SK-N-SH (cell line): ENCODE results near the gene INHBA. TPM values are rescaled to one million over a fixed set of nuclear protein-coding genes. Genes with fewer than 3 reads are reported as not detected.

Experiments
- CTCF ChIA-PET: fragments of 300-600, 350-600 bp; formaldehyde crosslinking; extraction: SDS; loops from one replicate; lab custom pipeline; 2021; lab: Yijun Ruan, JAX
- POLR2A ChIA-PET: fragments of 350-600 bp; sonication (Branson Sonifier 250); formaldehyde crosslinking; extraction: SDS; loops from one replicate; lab custom pipeline; 2020; ENCODE audit warnings: antibody characterized with exemption, inconsistent platforms; lab: Yijun Ruan, JAX
- DNase-seq: peaks from one replicate; pipeline ENCODE4 v3.0.0; 2012
- H2AFZ ChIP-seq: fragments of 200-600 bp; sonication (generic); 2 replicates; pipeline ENCODE4 v1.8.1; 2016; ENCODE audit warnings: antibody characterized with exemption, mild to moderate bottlenecking, low read depth
- H3F3A ChIP-seq: fragments of 200-600 bp; sonication (generic); replicated peaks from 2 replicates; pipeline ENCODE3; 2016; ENCODE audit warnings: antibody characterized with exemption, mild to moderate bottlenecking; ENCODE audit not compliant: insufficient read depth
- H3K27ac ChIP-seq, 2 experiments: fragments of 200-500 bp in 1 of 2; fragments of 200-600 bp in 1 of 2; sonication (Bioruptor generic) in 1 of 2; sonication (generic), shearing (Covaris generic) in 1 of 2; 2 replicates each; pipeline versions ENCODE4 v1.5.1 to v1.6.1; 2014 to 2016; ENCODE audit warnings: low read depth in 2 of 2, inconsistent platforms in 1 of 2, low read length in 1 of 2, mild to moderate bottlenecking in 1 of 2, mixed read lengths in 1 of 2
- H3K27me3 ChIP-seq: fragments of 200-600 bp; sonication (generic), shearing (Covaris generic); 2 replicates; pipeline ENCODE4 v1.6.1; 2016; ENCODE audit warnings: mixed run types; ENCODE audit not compliant: insufficient read depth
- H3K36me3 ChIP-seq, 2 experiments: fragments of 200-500 bp in 1 of 2; fragments of 200-600 bp in 1 of 2; sonication (Bioruptor generic) in 1 of 2; sonication (generic) in 1 of 2; replicated peaks in 1 of 2; 2 replicates each; pipeline versions ENCODE3 to v1.5.1; 2014 to 2016; ENCODE audit warnings: low read length in 1 of 2, mild to moderate bottlenecking in 1 of 2; ENCODE audit not compliant: insufficient read depth in 2 of 2, control insufficient read depth in 1 of 2
- H3K4me1 ChIP-seq, 2 experiments: fragments of 200-500 bp in 1 of 2; fragments of 200-600 bp in 1 of 2; sonication (Bioruptor generic) in 1 of 2; sonication (generic), shearing (Covaris generic) in 1 of 2; 2 replicates each; pipeline versions ENCODE4 v1.5.1 to v1.6.1; 2014 to 2016; ENCODE audit warnings: low read depth in 1 of 2, low read length in 1 of 2, mixed run types in 1 of 2; ENCODE audit not compliant: insufficient read depth in 2 of 2, control insufficient read depth in 1 of 2
- H3K4me2 ChIP-seq: fragments of 200-600 bp; sonication (generic), shearing (Covaris generic); 2 replicates; pipeline ENCODE4 v1.6.1; 2017; ENCODE audit warnings: mixed run types
- H3K4me3 ChIP-seq, 2 experiments: fragments of 200-500 bp in 1 of 2; fragments of 200-600 bp in 1 of 2; sonication (Bioruptor generic) in 1 of 2; sonication (generic), shearing (Covaris generic) in 1 of 2; 2 replicates each; pipeline versions ENCODE4 v1.5.1 to v1.8.1; 2014 to 2016; ENCODE audit warnings: low read depth in 2 of 2, inconsistent platforms in 1 of 2, low read length in 1 of 2, mild to moderate bottlenecking in 1 of 2, mixed read lengths in 1 of 2, moderate library complexity in 1 of 2
- H3K79me2 ChIP-seq: fragments of 200-600 bp; sonication (generic); 2 replicates; pipeline ENCODE4 v1.8.1; 2017; ENCODE audit warnings: mild to moderate bottlenecking; ENCODE audit not compliant: insufficient read depth
- H3K9ac ChIP-seq: fragments of 200-600 bp; sonication (generic); 2 replicates; pipeline ENCODE4 v1.6.1; 2017; ENCODE audit warnings: mixed run types
- H3K9me2 ChIP-seq: fragments of 200-600 bp; sonication (generic); 2 replicates; pipeline ENCODE4 v1.6.1; 2017; ENCODE audit warnings: mixed run types
- H3K9me3 ChIP-seq: fragments of 200-600 bp; sonication (generic); 2 replicates; pipeline ENCODE4 v1.6.1; 2017; ENCODE audit warnings: mixed run types, mild to moderate bottlenecking, moderate library complexity
- H4K20me1 ChIP-seq: fragments of 200-600 bp; sonication (generic); 2 replicates; pipeline ENCODE4 v1.6.1; 2017; ENCODE audit warnings: mild to moderate bottlenecking, mixed run types; ENCODE audit not compliant: insufficient read depth
- CHD2 ChIP-seq: fragments of 150-350 bp; IDR thresholded peaks from 2 replicates; pipeline ENCODE4 v1.6.1; 2018; ENCODE audit warnings: low read length; ENCODE audit not compliant: partially characterized antibody
- CTCF ChIP-seq: fragments of 200-600 bp; sonication (generic); IDR thresholded peaks from 2 replicates; pipeline ENCODE4 v1.6.1; 2017; ENCODE audit warnings: antibody characterized with exemption, mild to moderate bottlenecking, moderate library complexity
- EZH2phosphoT487 ChIP-seq: fragments of 200-600 bp; sonication (generic); IDR thresholded peaks from 2 replicates; pipeline ENCODE4 v1.6.1; 2017; ENCODE audit warnings: low read depth, mixed run types, mild to moderate bottlenecking, antibody characterized with exemption, moderate library complexity, borderline replicate concordance
- JUND ChIP-seq: IDR thresholded peaks from 2 replicates; pipeline ENCODE4 v1.4.0; 2012
- MEF2A ChIP-seq: IDR thresholded peaks from 2 replicates; pipeline ENCODE4 v1.4.0; 2012; ENCODE audit warnings: low read depth, borderline replicate concordance
- NFIC ChIP-seq: IDR thresholded peaks from 2 replicates; pipeline ENCODE4 v1.4.0; 2012; ENCODE audit warnings: borderline replicate concordance
- NRF1 ChIP-seq: IDR thresholded peaks from 2 replicates; pipeline ENCODE4 v1.6.1; 2012; ENCODE audit warnings: low read depth, mild to moderate bottlenecking, low read length
- RAD21 ChIP-seq: IDR thresholded peaks from 2 replicates; pipeline ENCODE4 v1.6.1; 2012; ENCODE audit warnings: mild to moderate bottlenecking, low read length
- RCOR1 ChIP-seq: fragments of 150-350 bp; IDR thresholded peaks from 2 replicates; pipeline ENCODE4 v1.6.1; 2017; ENCODE audit warnings: antibody characterized with exemption, low read length
- REST ChIP-seq: IDR thresholded peaks from 2 replicates; pipeline ENCODE4 v1.6.1; 2012; ENCODE audit warnings: mild to moderate bottlenecking, low read depth, low read length, moderate library complexity
- RFX5 ChIP-seq: IDR thresholded peaks from 2 replicates; pipeline ENCODE4 v1.6.1; 2012; ENCODE audit warnings: mild to moderate bottlenecking, improper control_type of control experiment, low read length
- TCF12 ChIP-seq: IDR thresholded peaks from 2 replicates; pipeline ENCODE4 v1.4.0; 2012
- TEAD4 ChIP-seq: IDR thresholded peaks from 2 replicates; pipeline ENCODE4 v1.4.0; 2012; ENCODE audit warnings: mild to moderate bottlenecking, borderline replicate concordance; ENCODE audit not compliant: insufficient read depth
- WGBS: methylation state at CpG from one replicate; pipeline ENCODE4 v1.1.6; 2017; ENCODE audit warnings: low lambda C conversion rate; 5-methylcytosine and 5-hydroxymethylcytosine counted together
- polyA plus RNA-seq, 3 experiments: library from polyadenylated mRNA; depleted of rRNA; stranded (reverse); fragments of >200 nt; gene quantifications; 2 replicates each; pipeline ENCODE4 v1.2.3, GENCODE V29; 2012
- TF ChIP-seq, protein P1 (sequence below): IDR thresholded peaks from 2 replicates; pipeline ENCODE4; 2012
- TF ChIP-seq, protein P2 (sequence below): IDR thresholded peaks from 2 replicates; pipeline ENCODE4 v1.4.0; 2012; ENCODE audit warnings: low read depth

The INHBA gene
- polyA plus RNA-seq, 1 of the 3 experiments (the other 2 are of a cell fraction), result 81.0 TPM

GRCh38 chr7:41730668-41731067 is 27.8 kb upstream of the INHBA start (continued):
- TF ChIP-seq RCOR1, result no peak
- no peak for TF ChIP-seq TCF12
- TF ChIP-seq NFIC, result no peak

DNA sequence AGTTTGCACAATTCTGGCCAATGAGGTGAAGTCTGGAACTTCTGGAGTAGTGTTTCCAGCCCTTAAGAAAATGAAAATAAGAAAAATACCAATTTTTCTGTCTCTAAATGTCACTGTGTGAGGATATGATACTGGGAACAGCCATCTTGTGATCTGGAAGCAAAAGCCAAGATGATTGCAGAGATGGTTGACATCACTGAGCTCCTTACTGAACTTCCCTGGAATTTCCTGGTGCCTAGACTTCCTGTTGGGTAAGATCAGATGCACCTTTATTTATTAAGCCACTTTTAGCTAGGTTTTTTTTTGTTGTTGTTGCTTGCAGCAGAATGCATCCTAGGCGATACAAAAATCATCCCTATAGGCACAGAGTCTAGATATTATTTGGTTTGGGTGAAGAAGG is 27.3 kb upstream of the INHBA start:
- CTCF ChIA-PET, result interaction anchor here (0.7 to 2.9 kb wide), 3 partner anchors 19 to 1497 kb away, joined by 3 to 31 read pairs (median 3); no protein-coding TSS in a partner anchor
- Histone ChIP-seq H3K79me2 (no peaks in the 10 kb centered on the region), H3K4me2 (no peak overlapping the region), H3K27me3 (no peaks in the 10 kb centered on the region), H3K9ac (no peak overlapping the region), H2AFZ (peak overlapping the region; percentile 27; the same call in 1 of the 2 replicates), H3K27ac (no peak overlapping the region), H3K36me3 (no peaks in the 10 kb centered on the region), H3K9me3 (no peaks in the 10 kb centered on the region), H3K9me2 (no peaks in the 10 kb centered on the region), H4K20me1 (no peaks in the 10 kb centered on the region), H3K4me3 (no peak overlapping the region), H3K4me1 (peaks cover 0 to 4% of the 10 kb centered on the region in 2 experiments; a peak in 1 of 4 replicates), H3F3A (no peaks in the 10 kb centered on the region)
- TF ChIP-seq, protein P1, sequence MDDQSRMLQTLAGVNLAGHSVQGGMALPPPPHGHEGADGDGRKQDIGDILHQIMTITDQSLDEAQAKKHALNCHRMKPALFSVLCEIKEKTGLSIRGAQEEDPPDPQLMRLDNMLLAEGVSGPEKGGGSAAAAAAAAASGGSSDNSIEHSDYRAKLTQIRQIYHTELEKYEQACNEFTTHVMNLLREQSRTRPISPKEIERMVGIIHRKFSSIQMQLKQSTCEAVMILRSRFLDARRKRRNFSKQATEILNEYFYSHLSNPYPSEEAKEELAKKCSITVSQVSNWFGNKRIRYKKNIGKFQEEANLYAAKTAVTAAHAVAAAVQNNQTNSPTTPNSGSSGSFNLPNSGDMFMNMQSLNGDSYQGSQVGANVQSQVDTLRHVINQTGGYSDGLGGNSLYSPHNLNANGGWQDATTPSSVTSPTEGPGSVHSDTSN, result no peak
- TF ChIP-seq CHD2 (no peak), NRF1 (no peak), JUND (no peak), CTCF (no peak), TEAD4 (no peak)
- DNase-seq, result no peak
- POLR2A ChIA-PET, result no interaction called here
- WGBS, result 90% methylated on average over 1 of the region's 1 CpG

GRCh38 chr7:41729059-41729458 is 26.2 kb upstream of the INHBA start:
- Histone ChIP-seq H3K4me3 (no peak overlapping the region), H3K79me2 (no peaks in the 10 kb centered on the region), H3K27ac (no peak overlapping the region), H4K20me1 (no peaks in the 10 kb centered on the region), H3F3A (no peaks in the 10 kb centered on the region), H3K4me1 (peaks cover 0 to 4% of the 10 kb centered on the region in 2 experiments; a peak in 1 of 4 replicates), H3K9me2 (no peaks in the 10 kb centered on the region), H3K9ac (no peak overlapping the region), H2AFZ (no peak overlapping the region), H3K4me2 (no peak overlapping the region), H3K9me3 (no peaks in the 10 kb centered on the region), H3K36me3 (no peaks in the 10 kb centered on the region), H3K27me3 (no peaks in the 10 kb centered on the region)
- POLR2A ChIA-PET, result no interaction called here
- WGBS, result 80% methylated on average over 4 of the region's 4 CpGs
- CTCF ChIA-PET, result interaction anchor here (1.0 kb wide), 1 partner anchor 1595 kb away, joined by 3 read pairs; the partner anchor contains the start of genes MPLKIP and SUGCT
- no peak for DNase-seq
- TF ChIP-seq RFX5, result no peak
- TF ChIP-seq CTCF, result no peak
- TF ChIP-seq REST, result no peak
- TF ChIP-seq, protein P2, sequence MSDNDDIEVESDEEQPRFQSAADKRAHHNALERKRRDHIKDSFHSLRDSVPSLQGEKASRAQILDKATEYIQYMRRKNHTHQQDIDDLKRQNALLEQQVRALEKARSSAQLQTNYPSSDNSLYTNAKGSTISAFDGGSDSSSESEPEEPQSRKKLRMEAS, result no peak
- no peak for TF ChIP-seq RAD21
- TF ChIP-seq EZH2phosphoT487, result no peak
- no peak for TF ChIP-seq CHD2
- TF ChIP-seq MEF2A, result no peak
- no peak for TF ChIP-seq NRF1
- no peak for TF ChIP-seq JUND
- TF ChIP-seq TCF12, result no peak
